ENCODE measurements around the gene VTI1A.

DNA sequence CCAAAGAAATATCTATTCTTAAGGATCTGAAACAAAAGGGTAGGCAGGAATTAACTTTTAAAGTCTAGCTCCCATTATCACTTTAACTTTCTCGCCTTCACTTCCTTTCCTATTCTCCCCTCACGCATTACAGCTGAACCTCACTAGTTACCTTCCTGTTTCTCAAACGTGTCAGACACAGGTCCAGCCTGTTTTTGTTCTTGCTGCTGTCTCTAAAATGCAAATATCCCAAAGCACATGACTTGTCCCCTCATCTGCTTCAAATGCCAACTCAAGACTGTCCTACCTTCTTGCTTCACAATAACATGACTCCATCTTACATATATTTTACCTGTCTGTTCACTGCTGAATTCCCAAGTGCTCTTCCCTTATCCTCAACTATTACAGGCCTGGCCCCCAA lies 17.9 kb upstream of the VTI1A start:
- no peak for TF ChIP-seq POLR2AphosphoS5 (IDR thresholded peaks at IDR 0.05; ENCODE audit: low read depth, low read length)
- no peak for TF ChIP-seq POLR2A (IDR thresholded peaks at IDR 0.05; ENCODE audit: low read depth, low read length)
- TF ChIP-seq TAF1 (IDR thresholded peaks at IDR 0.05; ENCODE audit: borderline replicate concordance, low read depth, low read length), result no peak

Measured in GM12892 (cell line).